Sigmoid colon (tissue), 4 donors: ENCODE results near the gene SLC12A3.

Experiments
- EP300 ChIP-seq, 4 donors: sonication (generic); formaldehyde crosslinking; IDR thresholded peaks; one replicate each; pipeline ENCODE4 v1.6.1; 2017; ENCODE audit warnings: antibody characterized with exemption in 4 of 4
- POLR2AphosphoS5 ChIP-seq, 4 donors: sonication (generic); formaldehyde crosslinking; IDR thresholded peaks; one replicate each; pipeline ENCODE4 v1.6.1; 2017; ENCODE audit warnings: antibody characterized with exemption in 4 of 4
- TF ChIP-seq, protein P1 (sequence below), 4 experiments: fragments of 450-650 bp in 3 of 4; fragments of 200-600 bp in 1 of 4; IDR thresholded peaks; one replicate each; pipeline ENCODE4 v1.5.1; 2016 to 2019; ENCODE audit warnings: antibody characterized with exemption in 4 of 4, mild to moderate bottlenecking in 3 of 4, moderate library complexity in 2 of 4

- TF ChIP-seq POLR2AphosphoS5 (IDR thresholded peaks at IDR 0.05): no peak
- TF ChIP-seq, protein P1, sequence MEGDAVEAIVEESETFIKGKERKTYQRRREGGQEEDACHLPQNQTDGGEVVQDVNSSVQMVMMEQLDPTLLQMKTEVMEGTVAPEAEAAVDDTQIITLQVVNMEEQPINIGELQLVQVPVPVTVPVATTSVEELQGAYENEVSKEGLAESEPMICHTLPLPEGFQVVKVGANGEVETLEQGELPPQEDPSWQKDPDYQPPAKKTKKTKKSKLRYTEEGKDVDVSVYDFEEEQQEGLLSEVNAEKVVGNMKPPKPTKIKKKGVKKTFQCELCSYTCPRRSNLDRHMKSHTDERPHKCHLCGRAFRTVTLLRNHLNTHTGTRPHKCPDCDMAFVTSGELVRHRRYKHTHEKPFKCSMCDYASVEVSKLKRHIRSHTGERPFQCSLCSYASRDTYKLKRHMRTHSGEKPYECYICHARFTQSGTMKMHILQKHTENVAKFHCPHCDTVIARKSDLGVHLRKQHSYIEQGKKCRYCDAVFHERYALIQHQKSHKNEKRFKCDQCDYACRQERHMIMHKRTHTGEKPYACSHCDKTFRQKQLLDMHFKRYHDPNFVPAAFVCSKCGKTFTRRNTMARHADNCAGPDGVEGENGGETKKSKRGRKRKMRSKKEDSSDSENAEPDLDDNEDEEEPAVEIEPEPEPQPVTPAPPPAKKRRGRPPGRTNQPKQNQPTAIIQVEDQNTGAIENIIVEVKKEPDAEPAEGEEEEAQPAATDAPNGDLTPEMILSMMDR (IDR thresholded peaks at IDR 0.05): no peak
- TF ChIP-seq EP300 (IDR thresholded peaks at IDR 0.05): no peak
Observed at GRCh38 chr16:56862776-56863175, 2.2 kb upstream of the SLC12A3 start.
